T-cell (primary cell): ENCODE data around the gene ANAPC5. TPM values are rescaled to one million over a fixed set of nuclear protein-coding genes. Genes with fewer than 3 reads are reported as not detected.

Source experiments
- ATAC-seq, 4 experiments: fragments of 200-7000 bp in 3 of 4; fragments of 150-1000 bp in 1 of 4; cut with Tn5 transposase; replicated peaks in 1 of 4; 1 replicate in 3 of 4; 2 replicates in 1 of 4; pipeline ENCODE4 v1.10.0; 2021; ENCODE audit warnings: moderate library complexity in 3 of 4, mild to moderate bottlenecking in 2 of 4, moderate number of reproducible peaks in 1 of 4
- CTCF ChIA-PET, 2 donors: fragments of 300-600 bp; sonication (Branson Sonifier 250); formaldehyde crosslinking; loops; one replicate each; lab custom pipeline; 2022; ENCODE audit warnings: antibody characterized with exemption in 2 of 2; lab: Charles Lee
- POLR2A ChIA-PET, 2 donors: fragments of 300-600 bp; sonication (Branson Sonifier 250); formaldehyde crosslinking; loops; one replicate each; lab custom pipeline; 2022; ENCODE audit warnings: antibody characterized with exemption in 2 of 2; lab: Charles Lee
- DNase-seq, 35 experiments: peaks; one replicate each; pipeline versions ENCODE4 v3.0.0 to v3.0.0-alpha.2; 2013 to 2023
- H3K27ac ChIP-seq: one replicate; pipeline ENCODE4 v1.5.1; 2013; ENCODE audit warnings: low read length
- H3K27me3 ChIP-seq, 2 experiments: replicated peaks in 1 of 2; 1 replicate in 1 of 2; 2 replicates in 1 of 2; pipeline versions ENCODE4 v1.6.1 to v1.7.0; 2013; ENCODE audit warnings: low read length in 1 of 2, mixed read lengths in 1 of 2; ENCODE audit not compliant: control insufficient read depth in 2 of 2, insufficient read depth in 2 of 2; ENCODE audit errors: extremely low read depth in 1 of 2
- H3K36me3 ChIP-seq, 2 donors: 1 replicate in 1 of 2; 2 replicates in 1 of 2; pipeline versions ENCODE4 v1.6.1 to v1.7.0; 2013; ENCODE audit warnings: low read length in 1 of 2; ENCODE audit not compliant: control insufficient read depth in 2 of 2, insufficient read depth in 1 of 2; ENCODE audit errors: extremely low read depth in 1 of 2
- H3K4me1 ChIP-seq, 2 experiments: 1 replicate in 1 of 2; 2 replicates in 1 of 2; pipeline versions ENCODE4 v1.6.1 to v1.7.0; 2013; ENCODE audit warnings: low read length in 2 of 2, mixed read lengths in 1 of 2; ENCODE audit not compliant: insufficient read depth in 2 of 2, control insufficient read depth in 1 of 2; ENCODE audit errors: extremely low read depth in 1 of 2
- H3K4me3 ChIP-seq, 2 donors: 1 replicate in 1 of 2; 2 replicates in 1 of 2; pipeline versions ENCODE4 v1.5.1 to v1.7.0; 2013; ENCODE audit warnings: mild to moderate bottlenecking in 2 of 2, low read length in 1 of 2, moderate library complexity in 1 of 2; ENCODE audit not compliant: control insufficient read depth in 1 of 2; ENCODE audit errors: extremely low read depth in 1 of 2
- H3K9me3 ChIP-seq: 2 replicates; pipeline ENCODE4 v1.7.0; 2013
- H3K27ac Mint-ChIP-seq, 2 donors: one replicate each; pipeline ENCODE4 v1.8.0; 2020 to 2021; ENCODE audit warnings: mild to moderate bottlenecking in 2 of 2, mixed read lengths in 2 of 2
- H3K27me3 Mint-ChIP-seq, 2 donors: one replicate each; pipeline ENCODE4 v1.8.0; 2021 to 2022; ENCODE audit warnings: mixed read lengths in 2 of 2
- H3K36me3 Mint-ChIP-seq: one replicate; pipeline ENCODE4 v1.8.0; 2021; ENCODE audit warnings: mixed read lengths
- H3K4me1 Mint-ChIP-seq, 3 donors: one replicate each; pipeline ENCODE4 v1.8.0; 2020 to 2022; ENCODE audit warnings: mixed read lengths in 3 of 3, mild to moderate bottlenecking in 1 of 3
- H3K4me3 Mint-ChIP-seq, 3 donors: one replicate each; pipeline ENCODE4 v1.8.0; 2020 to 2022; ENCODE audit warnings: mild to moderate bottlenecking in 3 of 3, mixed read lengths in 3 of 3, moderate library complexity in 3 of 3
- H3K9me3 Mint-ChIP-seq, 3 donors: one replicate each; pipeline ENCODE4 v1.8.0; 2020 to 2022; ENCODE audit warnings: mixed read lengths in 3 of 3
- WGBS: methylation state at CpG from one replicate; pipeline ENCODE4 v1.1.5; 2013; ENCODE audit warnings: missing lambda C conversion rate; ENCODE audit not compliant: insufficient coverage; 5-methylcytosine and 5-hydroxymethylcytosine counted together
- total RNA-seq, 35 experiments: library from RNA in 6 of 35; stranded (reverse) in 6 of 35; fragments of 120-200 nt in 1 of 35; gene quantifications; one replicate each; pipeline versions ENCODE4 v1.2.1 to v1.2.4 and lab custom pipeline; 2013 to 2026

ANAPC5 gene
- total RNA-seq, 5 donors from 2014 or later (not counting 1 experiment from before 2014, with no cell fraction given), result 121 to 134 (median 126) TPM

DNA sequence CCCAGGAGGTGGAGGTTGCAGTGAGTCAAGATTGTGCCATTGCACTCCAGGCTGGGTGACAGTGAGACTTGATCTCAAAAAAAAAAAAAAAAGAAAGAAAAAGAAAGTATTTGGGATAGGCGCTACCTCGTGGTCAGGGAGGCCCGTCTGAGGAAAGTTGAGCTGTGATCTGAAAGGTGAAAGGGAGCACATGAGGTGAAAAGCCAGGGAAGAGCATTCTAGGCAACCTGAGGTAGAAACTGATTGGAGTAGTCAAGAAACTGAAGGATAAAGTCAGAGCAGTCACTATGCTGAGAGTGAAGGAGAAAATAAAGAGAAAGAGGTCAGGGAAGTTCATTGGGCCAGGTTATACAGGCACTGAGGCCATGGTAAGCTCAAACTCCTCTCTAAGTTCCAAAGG lies 7.7 kb downstream of the ANAPC5 start:
- peaks cover 51% of the 10 kb centered on the region for H3K36me3 Mint-ChIP-seq
- Histone ChIP-seq H3K9me3 (no peaks in the 10 kb centered on the region), H3K4me1 (peaks cover 0 to 13% of the 10 kb centered on the region in 2 experiments), H3K36me3 (peaks cover 22 to 66% of the 10 kb centered on the region in 2 donors), H3K4me3 (no peak overlapping the region), H3K27me3 (no peaks in the 10 kb centered on the region), H3K27ac (no peak overlapping the region)
- CTCF ChIA-PET, result interaction anchor here in 1 of 2 donors (0.6 kb wide), 1 partner anchor 60 kb away, joined by 4 read pairs; no protein-coding TSS in a partner anchor
- H3K4me1 Mint-ChIP-seq, result peaks cover 29 to 36% (median 33%) of the 10 kb centered on the region in 3 donors
- no peak for DNase-seq
- WGBS, result 75% methylated on average over 3 of the region's 3 CpGs
- no peak for ATAC-seq
- no peaks in the 10 kb centered on the region for H3K27me3 Mint-ChIP-seq
- H3K4me3 Mint-ChIP-seq, result no peak overlapping the region
- H3K27ac Mint-ChIP-seq, result peak overlapping the region in 1 of 2 donors; percentile 12
- POLR2A ChIA-PET, result no interaction called here
- H3K9me3 Mint-ChIP-seq, result no peaks in the 10 kb centered on the region

DNA sequence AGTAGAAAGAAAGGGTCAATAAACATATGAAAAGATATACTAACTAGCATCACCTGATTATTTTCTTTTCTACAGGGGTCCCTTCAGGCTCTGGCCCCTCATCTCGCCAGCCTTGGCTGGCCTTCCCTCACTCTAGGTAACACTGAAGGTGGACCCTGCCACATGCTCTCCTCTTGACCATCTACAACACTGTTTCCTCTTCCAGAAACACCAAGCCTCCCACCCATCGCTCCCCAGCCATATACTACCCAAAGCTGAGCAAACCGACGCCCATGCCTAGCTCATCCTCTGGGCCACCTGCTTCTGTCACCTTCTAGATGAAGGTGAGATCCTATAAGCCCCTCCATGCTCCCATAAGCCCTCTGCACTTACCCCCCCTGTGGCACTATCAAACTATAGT lies 14.8 kb downstream of the ANAPC5 start:
- ChIA-PET CTCF (interaction anchor here (0.6 to 1.0 kb wide), 2 partner anchors 14 to 16 kb away, joined by 3 to 4 read pairs; no protein-coding TSS in a partner anchor), POLR2A (interaction anchor here in 1 of 2 donors (0.5 kb wide), 1 partner anchor 26 kb away, joined by 11 read pairs; no protein-coding TSS in a partner anchor)
- Histone ChIP-seq H3K4me1 (peaks cover 0 to 5% of the 10 kb centered on the region in 2 experiments), H3K36me3 (peaks cover 23 to 56% of the 10 kb centered on the region in 2 donors), H3K27ac (no peak overlapping the region), H3K9me3 (no peaks in the 10 kb centered on the region), H3K27me3 (no peaks in the 10 kb centered on the region), H3K4me3 (no peak overlapping the region)
- Mint-ChIP-seq H3K9me3 (no peaks in the 10 kb centered on the region), H3K27me3 (no peaks in the 10 kb centered on the region), H3K27ac (peak overlapping the region; percentile 5), H3K4me1 (peaks cover 3 to 4% (median 4%) of the 10 kb centered on the region in 3 donors), H3K4me3 (no peak overlapping the region), H3K36me3 (peaks cover 32% of the 10 kb centered on the region)
- no peak for ATAC-seq
- no peak for DNase-seq
- WGBS, result 94% methylated on average over 4 of the region's 4 CpGs

DNA sequence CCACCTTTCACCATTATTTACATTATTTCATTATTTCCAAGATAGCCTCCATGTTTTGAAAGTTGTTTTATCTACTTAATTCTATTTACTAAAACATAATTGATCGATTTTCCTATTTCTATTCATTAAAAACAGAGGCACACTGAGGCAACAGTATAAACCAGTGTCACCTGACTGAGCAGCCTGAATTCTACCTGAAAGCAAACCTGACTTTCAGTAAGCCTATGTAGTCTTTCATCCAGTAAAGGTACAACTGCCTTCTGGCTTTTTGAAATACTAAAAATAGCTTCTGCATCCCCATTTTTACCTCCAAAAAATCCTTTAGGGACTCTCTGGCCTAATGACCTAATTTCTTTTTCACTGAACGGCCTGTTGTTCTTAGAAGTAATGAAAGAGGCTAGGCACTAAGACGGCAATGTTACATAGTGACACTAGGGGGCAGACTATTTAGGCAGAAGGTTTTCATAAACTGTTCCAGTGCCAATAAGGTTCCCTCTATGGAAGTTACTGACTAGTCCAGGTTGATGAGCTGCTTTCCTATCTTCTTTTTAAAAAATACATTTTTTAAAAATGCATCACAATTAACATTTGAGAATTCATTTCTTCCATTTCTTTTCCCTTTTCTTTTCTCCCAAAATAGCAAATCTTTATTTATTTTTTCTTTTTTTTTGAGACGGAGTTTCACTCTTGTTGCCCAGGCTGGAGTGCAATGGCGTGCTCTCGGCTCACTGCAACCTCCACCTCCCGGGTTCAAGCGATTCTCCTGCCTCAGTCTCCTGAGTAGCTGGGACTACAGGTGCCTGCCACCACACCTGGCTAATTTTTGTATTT lies 17.5 kb downstream of the ANAPC5 start:
- H3K36me3 ChIP-seq, result peaks cover 11 to 65% of the 10 kb centered on the region in 2 donors
- H3K27ac Mint-ChIP-seq, result no peak overlapping the region
- H3K4me1 Mint-ChIP-seq, result peaks cover 3 to 4% (median 4%) of the 10 kb centered on the region in 3 donors
- no peaks in the 10 kb centered on the region for H3K27me3 ChIP-seq
- H3K4me3 Mint-ChIP-seq, result no peak overlapping the region
- H3K27me3 Mint-ChIP-seq, result no peaks in the 10 kb centered on the region
- H3K9me3 Mint-ChIP-seq, result no peaks in the 10 kb centered on the region
- no peaks in the 10 kb centered on the region for H3K9me3 ChIP-seq
- ATAC-seq (peak; percentile 54 to 79 (median 75)), DNase-seq (peak in 9 of 35 experiments; percentile 5 to 71 (median 20))
- peaks cover 43% of the 10 kb centered on the region for H3K36me3 Mint-ChIP-seq
- POLR2A ChIA-PET, result interaction anchor here in 1 of 2 donors (0.5 to 0.6 kb wide), 2 partner anchors 91 to 141 kb away, joined by 3 to 9 read pairs; no protein-coding TSS in a partner anchor
- no peak overlapping the region for H3K4me3 ChIP-seq
- WGBS, result no CpG with 5 or more reads among the region's 8 CpGs
- H3K27ac ChIP-seq, result no peak overlapping the region
- H3K4me1 ChIP-seq, result peaks cover 0 to 2% of the 10 kb centered on the region in 2 experiments
- CTCF ChIA-PET, result interaction anchor here (0.6 to 2.7 kb wide), 7 partner anchors 17 to 294 kb away, joined by 3 to 16 read pairs (median 3); partner anchors contain the start of gene ANAPC5 (in 1 of the 2)

DNA sequence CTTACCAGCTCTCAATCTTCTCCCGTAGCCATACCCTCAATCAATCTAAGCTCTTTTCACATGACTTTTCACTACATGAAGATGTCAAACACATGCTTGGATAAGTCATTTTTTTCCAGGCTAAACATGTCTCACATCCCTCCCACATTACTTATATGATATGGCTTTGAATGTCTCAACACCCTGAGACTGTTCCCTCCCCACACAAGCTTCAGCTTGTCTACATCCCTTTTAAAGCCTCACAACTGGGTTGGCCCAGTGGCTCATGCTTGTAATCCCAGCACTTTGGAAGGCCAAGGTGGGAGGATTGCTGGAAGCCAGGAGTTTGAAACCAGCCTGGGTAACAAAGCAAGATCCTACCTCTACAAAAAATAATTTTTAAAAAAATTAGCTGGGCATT lies 18.5 kb downstream of the ANAPC5 start:
- H3K36me3 ChIP-seq, result peaks cover 11 to 64% of the 10 kb centered on the region in 2 donors
- ChIA-PET POLR2A (no interaction called here), CTCF (interaction anchor here (0.6 to 2.7 kb wide), 4 partner anchors 18 to 113 kb away, joined by 3 to 16 read pairs (median 3); no protein-coding TSS in a partner anchor)
- DNase-seq (no peak), ATAC-seq (no peak)
- H3K4me1 ChIP-seq, result no peaks in the 10 kb centered on the region
- H3K27me3 Mint-ChIP-seq, result no peaks in the 10 kb centered on the region
- no peak overlapping the region for H3K4me3 ChIP-seq
- H3K27ac Mint-ChIP-seq, result no peak overlapping the region
- 100% methylated on average over 1 of the region's 1 CpG for WGBS
- H3K9me3 ChIP-seq, result no peaks in the 10 kb centered on the region
- H3K4me3 Mint-ChIP-seq, result no peak overlapping the region
- H3K27me3 ChIP-seq, result no peaks in the 10 kb centered on the region
- no peak overlapping the region for H3K27ac ChIP-seq
- peaks cover 45% of the 10 kb centered on the region for H3K36me3 Mint-ChIP-seq
- peaks cover 3 to 4% (median 4%) of the 10 kb centered on the region in 3 donors for H3K4me1 Mint-ChIP-seq
- H3K9me3 Mint-ChIP-seq, result no peaks in the 10 kb centered on the region

DNA sequence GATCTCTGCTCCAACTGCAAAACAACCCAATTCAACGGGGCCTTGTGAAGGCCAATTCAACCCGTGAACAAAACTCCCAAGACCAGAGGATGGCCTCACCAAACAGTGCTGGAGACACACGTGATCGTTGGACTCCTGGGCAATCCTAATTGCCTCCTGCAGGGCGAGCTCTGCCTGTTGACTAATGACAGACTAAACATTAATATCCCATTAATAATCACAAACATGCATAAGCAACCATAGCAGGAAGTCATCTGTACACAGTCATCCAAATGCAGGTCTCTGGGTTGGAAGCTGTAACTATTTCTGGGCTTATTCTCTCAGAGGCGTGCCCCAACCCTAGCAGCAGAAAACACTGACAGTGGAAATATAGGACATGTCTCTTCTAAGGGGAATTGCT lies 21.0 kb downstream of the ANAPC5 start:
- Histone ChIP-seq H3K27ac (no peak overlapping the region), H3K4me3 (no peak overlapping the region), H3K27me3 (no peaks in the 10 kb centered on the region), H3K9me3 (no peaks in the 10 kb centered on the region), H3K36me3 (peaks cover 14 to 75% of the 10 kb centered on the region in 2 donors), H3K4me1 (no peaks in the 10 kb centered on the region)
- WGBS, result 90% methylated on average over 5 of the region's 6 CpGs
- Mint-ChIP-seq H3K36me3 (peaks cover 58% of the 10 kb centered on the region), H3K27ac (no peak overlapping the region), H3K4me1 (peaks cover 3 to 4% (median 4%) of the 10 kb centered on the region in 3 donors), H3K4me3 (no peak overlapping the region), H3K9me3 (no peaks in the 10 kb centered on the region), H3K27me3 (no peaks in the 10 kb centered on the region)
- POLR2A ChIA-PET, result no interaction called here
- DNase-seq (no peak), ATAC-seq (no peak)
- CTCF ChIA-PET, result no interaction called here

DNA sequence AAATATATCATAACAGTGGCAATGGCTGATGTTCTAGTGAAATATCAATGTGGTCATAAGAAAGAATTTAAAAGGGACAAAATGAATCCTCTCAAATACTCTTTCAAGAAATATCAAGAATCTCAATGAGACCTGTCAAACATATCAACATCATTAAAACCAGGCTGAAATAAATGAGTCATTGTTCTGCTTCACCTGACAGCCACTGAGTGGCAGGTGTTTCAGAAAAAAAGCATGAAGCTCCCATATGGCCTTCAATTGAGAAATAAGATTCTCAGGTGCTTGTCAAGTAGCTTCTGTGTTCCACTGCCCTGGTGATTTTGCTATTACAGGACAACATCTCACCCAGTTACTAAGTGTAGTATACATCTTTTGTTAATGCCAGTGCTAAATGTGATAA lies 21.5 kb downstream of the ANAPC5 start:
- peaks cover 3 to 4% (median 4%) of the 10 kb centered on the region in 3 donors for H3K4me1 Mint-ChIP-seq
- H3K27me3 Mint-ChIP-seq, result no peaks in the 10 kb centered on the region
- Histone ChIP-seq H3K27me3 (no peaks in the 10 kb centered on the region), H3K27ac (no peak overlapping the region), H3K9me3 (no peaks in the 10 kb centered on the region), H3K4me1 (no peaks in the 10 kb centered on the region), H3K4me3 (no peak overlapping the region), H3K36me3 (peaks cover 14 to 81% of the 10 kb centered on the region in 2 donors)
- ChIA-PET CTCF (no interaction called here), POLR2A (interaction anchor here in 1 of 2 donors (0.6 kb wide), 2 partner anchors 391 to 1841 kb away, joined by 3 to 5 read pairs; no protein-coding TSS in a partner anchor)
- H3K9me3 Mint-ChIP-seq, result no peaks in the 10 kb centered on the region
- H3K36me3 Mint-ChIP-seq, result peaks cover 63% of the 10 kb centered on the region
- no peak for ATAC-seq
- no peak overlapping the region for H3K27ac Mint-ChIP-seq
- DNase-seq, result no peak
- no peak overlapping the region for H3K4me3 Mint-ChIP-seq
